Measurements from ENCODE around the gene TMBIM1. TPM values are rescaled to one million over a fixed set of nuclear protein-coding genes. Genes with fewer than 3 reads are reported as not detected.

The TMBIM1 gene
- total RNA-seq, 1 donor from 2014 or later = 109 TPM

DNA sequence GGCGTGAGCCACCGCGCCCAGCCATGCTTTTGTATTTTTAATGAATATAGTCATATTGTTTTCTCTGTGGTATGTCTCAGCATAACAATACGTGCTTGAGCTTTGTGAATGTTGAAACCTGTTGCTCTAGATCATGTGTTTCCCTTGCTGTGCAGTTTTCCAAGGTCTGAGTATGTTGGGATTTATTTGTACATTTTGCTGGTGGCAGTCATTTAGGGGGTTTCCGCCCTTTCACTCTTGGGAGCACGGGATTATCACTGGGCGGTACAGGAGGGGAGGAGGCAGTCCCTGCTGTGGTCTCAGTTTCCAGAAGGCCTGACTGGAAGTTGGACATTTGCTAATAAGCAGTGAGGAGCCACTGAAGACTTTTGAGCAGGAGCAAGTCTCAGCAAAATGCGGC, 39.4 kb upstream of the TMBIM1 start:
- DNase-seq (ENCODE audit: low read depth) = no peak
- no peak overlapping the region for H3K4me3 ChIP-seq (ENCODE audit: low read depth, low read length)
- TF ChIP-seq, protein P1, sequence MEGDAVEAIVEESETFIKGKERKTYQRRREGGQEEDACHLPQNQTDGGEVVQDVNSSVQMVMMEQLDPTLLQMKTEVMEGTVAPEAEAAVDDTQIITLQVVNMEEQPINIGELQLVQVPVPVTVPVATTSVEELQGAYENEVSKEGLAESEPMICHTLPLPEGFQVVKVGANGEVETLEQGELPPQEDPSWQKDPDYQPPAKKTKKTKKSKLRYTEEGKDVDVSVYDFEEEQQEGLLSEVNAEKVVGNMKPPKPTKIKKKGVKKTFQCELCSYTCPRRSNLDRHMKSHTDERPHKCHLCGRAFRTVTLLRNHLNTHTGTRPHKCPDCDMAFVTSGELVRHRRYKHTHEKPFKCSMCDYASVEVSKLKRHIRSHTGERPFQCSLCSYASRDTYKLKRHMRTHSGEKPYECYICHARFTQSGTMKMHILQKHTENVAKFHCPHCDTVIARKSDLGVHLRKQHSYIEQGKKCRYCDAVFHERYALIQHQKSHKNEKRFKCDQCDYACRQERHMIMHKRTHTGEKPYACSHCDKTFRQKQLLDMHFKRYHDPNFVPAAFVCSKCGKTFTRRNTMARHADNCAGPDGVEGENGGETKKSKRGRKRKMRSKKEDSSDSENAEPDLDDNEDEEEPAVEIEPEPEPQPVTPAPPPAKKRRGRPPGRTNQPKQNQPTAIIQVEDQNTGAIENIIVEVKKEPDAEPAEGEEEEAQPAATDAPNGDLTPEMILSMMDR (conservative IDR thresholded peaks at IDR 0.05; ENCODE audit: low read depth, low read length) = no peak

GRCh38 chr2:218329826-218330593, 37.7 kb upstream of the TMBIM1 start:
- H3K4me3 ChIP-seq (ENCODE audit: low read depth, low read length) = no peak overlapping the region
- DNase-seq (ENCODE audit: low read depth) = no peak
- TF ChIP-seq, protein P1 (conservative IDR thresholded peaks at IDR 0.05; ENCODE audit: low read depth, low read length) = no peak

DNA sequence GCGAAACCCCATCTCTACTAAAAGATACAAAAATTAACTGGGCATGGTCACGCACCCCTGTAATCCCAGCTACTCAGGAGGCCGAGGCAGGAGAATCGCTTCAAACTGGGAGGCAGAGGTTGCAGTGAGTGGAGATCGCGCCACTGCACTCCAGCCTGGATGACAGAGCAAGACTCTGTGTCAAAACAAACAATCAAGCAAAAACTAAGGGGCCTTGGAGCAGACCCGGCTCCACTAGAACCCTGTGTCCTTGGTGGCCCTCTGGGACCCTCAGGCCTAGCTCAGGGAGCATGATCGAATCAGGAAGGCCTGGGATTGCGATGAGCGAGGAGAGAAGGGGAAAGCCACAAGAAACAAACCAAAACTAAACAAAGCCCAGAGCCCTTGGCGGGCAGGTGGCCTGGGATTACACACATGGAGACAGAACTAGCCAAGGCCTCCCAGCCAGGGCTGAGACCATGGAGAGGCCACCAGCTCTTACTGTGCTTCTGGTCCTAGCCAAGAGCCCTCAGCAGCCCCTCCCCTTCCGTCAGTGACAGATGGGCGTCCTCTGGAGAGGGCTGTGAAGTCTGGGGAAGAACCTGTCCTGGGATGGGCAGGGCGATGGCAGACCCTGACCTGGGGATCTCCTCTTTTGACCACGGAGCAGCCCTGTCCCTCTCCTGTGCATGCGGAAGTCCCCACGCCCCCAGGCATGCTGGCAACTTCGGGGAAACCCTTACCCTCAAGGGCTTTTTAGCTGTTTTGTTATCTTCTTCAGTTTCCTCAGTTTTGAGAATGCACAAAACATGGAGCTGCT, 36.9 kb upstream of the TMBIM1 start:
- TF ChIP-seq, protein P1 (conservative IDR thresholded peaks at IDR 0.05; ENCODE audit: low read depth, low read length) = no peak
- DNase-seq (ENCODE audit: low read depth) = no peak
- H3K4me3 ChIP-seq (ENCODE audit: low read depth, low read length) = no peak overlapping the region

DNA sequence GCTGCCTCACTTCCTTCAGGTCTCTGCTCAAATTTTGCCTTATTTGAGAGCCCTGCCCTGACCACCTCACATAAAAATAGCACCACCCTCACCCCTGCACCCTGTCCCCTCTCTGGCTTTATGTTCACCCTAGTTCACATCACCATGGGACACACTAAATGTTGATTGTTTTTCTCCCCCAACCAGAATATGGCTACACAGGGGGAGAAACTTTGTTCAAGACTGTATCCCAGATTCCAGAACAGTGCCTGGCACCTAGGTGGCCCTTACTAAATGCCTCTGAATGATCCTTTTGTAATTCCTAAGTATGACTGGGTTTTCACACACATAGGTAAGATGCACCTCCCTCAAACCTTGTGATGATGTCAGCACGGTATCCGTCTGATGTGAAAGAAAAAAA, 36.0 kb upstream of the TMBIM1 start:
- no peak for DNase-seq (ENCODE audit: low read depth)
- H3K4me3 ChIP-seq (ENCODE audit: low read depth, low read length) = no peak overlapping the region
- TF ChIP-seq, protein P1 (conservative IDR thresholded peaks at IDR 0.05; ENCODE audit: low read depth, low read length) = no peak

- TF ChIP-seq, protein P1 (conservative IDR thresholded peaks at IDR 0.05; ENCODE audit: low read depth, low read length) = no peak
- no peak for DNase-seq (ENCODE audit: low read depth)
- H3K4me3 ChIP-seq (ENCODE audit: low read depth, low read length) = no peak overlapping the region
These were observed 35.3 kb upstream of the TMBIM1 start for GRCh38 chr2:218327451-218328210.

DNA sequence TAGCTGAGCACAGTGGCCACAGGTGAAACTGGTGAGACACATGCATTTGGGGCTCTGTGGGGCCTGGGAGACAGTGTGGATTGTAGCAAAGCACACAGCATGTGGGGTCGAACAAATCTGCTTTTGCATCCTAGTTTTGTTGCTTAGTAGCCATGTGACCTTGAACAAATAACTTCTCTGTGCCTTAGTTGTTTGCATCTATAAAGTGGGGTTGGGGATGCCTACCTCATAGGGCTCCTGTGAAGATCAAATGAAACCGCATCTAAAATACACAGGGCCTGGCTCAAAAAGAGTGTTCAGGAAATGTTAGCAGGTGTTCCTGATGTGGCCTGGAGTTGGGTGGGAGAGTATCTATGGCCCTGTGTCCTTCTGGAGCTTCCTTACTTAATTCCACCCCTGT, 34.0 kb upstream of the TMBIM1 start:
- TF ChIP-seq, protein P1 (conservative IDR thresholded peaks at IDR 0.05; ENCODE audit: low read depth, low read length) = no peak
- no peak overlapping the region for H3K4me3 ChIP-seq (ENCODE audit: low read depth, low read length)
- no peak for DNase-seq (ENCODE audit: low read depth)

Measured in epithelial cell of proximal tubule (primary cell).